Right lung (tissue), 5 donors: ENCODE data around the gene DBF4B. TPM values are rescaled to one million over a fixed set of nuclear protein-coding genes. Genes with fewer than 3 reads are reported as not detected.
A peak's percentile ranks its signal among the peaks of the same experiment; 100 is the strongest.

Experiments
- DNase-seq, 2 donors: peaks; one replicate each; pipeline ENCODE4 v3.0.0-alpha.2; 2013
- polyA plus RNA-seq, 5 donors: library from polyadenylated mRNA; unstranded; fragments of 120-200 nt; gene quantifications; one replicate each; pipeline versions ENCODE4 v1.2.1 to v1.2.3, GENCODE V29; 2013; ENCODE audit warnings: inconsistent platforms in 1 of 5, low replicate concordance in 1 of 5; ENCODE audit not compliant: insufficient read length in 5 of 5, insufficient read depth in 1 of 5

The DBF4B gene
- polyA plus RNA-seq, 5 donors: 13.1 to 20.1 (median 15.6) TPM

DNA sequence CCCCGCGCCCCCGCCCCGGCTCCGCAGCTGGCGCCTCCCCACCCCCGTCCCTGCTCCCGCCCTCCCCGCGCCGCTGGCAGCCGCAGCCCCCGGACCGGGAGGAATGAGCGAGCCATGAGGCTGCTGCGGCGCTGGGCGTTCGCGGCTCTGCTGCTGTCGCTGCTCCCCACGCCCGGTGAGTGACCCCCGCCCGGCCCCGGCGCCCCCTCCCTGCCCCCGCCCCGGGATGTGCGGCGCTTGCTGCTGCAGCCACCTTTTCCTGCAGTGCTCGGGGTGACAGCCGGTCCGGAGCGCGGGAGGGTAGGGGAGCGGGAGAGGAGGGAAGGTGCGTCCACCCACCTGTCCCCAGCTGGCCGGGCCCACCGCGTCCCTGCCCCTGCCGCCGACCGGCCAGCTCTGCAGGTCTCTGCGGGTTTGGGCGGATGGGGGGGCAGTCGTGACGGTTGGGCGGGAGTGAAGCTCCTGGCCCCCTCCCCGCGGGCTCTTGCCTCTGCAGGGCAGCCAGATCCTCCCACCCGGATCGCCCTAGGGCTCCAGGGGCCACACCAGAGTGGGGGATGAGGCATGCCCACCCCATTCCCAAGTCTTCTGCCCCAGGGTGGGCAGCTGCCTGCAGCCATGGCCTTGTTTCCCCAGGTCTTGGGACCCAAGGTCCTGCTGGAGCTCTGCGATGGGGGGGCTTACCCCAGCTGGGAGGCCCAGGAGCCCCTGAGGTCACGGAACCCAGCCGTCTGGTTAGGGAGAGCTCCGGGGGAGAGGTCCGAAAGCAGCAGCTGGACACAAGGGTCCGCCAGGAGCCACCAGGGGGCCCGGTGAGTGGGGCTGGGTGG lies 50.8 kb downstream of the DBF4B start:
- no peak for DNase-seq

DNA sequence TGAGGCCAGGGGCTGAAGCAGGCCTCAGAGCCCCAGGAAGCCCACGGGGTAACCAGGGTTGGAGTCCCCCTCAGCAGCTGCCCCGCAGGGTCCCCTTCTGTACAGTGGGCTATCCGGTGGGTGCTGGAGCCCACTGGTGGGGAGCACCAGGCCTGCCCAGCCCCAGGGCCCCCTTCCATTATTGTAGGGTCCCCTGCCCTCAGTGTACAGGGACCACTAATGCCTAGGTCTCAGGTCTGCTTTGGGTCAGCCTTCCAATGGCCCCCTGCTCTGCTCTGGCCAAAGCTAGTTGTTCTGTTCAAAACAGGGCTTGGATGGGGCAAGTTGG lies 51.4 kb downstream of the DBF4B start:
- no peak for DNase-seq

DNA sequence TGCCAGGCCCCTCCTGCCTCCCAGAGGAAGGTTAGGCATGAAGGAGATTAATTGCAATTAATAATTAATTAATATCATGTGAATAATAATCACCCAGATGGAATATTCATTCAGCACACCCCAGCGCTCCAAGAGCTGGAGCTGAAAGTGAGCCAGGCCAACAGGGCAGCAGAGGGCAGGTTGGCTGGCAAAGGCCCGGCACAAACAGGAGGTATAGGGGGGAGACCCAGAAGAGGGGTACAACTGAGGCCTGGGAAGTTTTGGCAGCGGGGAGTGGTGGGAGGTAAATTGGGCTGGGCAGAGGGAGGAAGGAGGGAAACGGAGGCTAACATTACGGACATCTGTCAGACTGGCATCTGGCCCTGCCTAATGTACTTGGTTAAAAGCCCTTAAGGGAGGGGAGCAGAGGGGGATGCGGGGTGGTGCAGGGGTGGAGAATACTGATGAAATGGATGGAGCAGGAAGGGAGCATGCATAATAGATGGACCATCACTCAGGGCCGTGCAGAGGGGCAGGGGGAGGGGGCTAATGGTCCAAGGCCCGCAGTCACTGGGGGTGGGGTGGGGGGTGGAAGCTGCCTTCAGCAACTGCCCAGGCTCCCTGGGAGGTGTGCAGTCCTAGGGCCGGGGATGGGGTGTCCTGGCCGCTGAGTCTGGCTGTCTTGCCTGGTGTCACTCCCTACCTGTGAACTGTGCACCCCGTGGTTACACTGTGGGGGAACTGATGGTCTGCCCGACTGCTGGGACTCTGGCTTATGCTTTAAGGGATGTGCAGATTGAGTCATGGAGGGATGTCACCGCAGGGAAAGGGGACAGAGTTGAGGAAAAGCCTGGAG lies 52.2 kb downstream of the DBF4B start:
- DNase-seq: no peak

DNA sequence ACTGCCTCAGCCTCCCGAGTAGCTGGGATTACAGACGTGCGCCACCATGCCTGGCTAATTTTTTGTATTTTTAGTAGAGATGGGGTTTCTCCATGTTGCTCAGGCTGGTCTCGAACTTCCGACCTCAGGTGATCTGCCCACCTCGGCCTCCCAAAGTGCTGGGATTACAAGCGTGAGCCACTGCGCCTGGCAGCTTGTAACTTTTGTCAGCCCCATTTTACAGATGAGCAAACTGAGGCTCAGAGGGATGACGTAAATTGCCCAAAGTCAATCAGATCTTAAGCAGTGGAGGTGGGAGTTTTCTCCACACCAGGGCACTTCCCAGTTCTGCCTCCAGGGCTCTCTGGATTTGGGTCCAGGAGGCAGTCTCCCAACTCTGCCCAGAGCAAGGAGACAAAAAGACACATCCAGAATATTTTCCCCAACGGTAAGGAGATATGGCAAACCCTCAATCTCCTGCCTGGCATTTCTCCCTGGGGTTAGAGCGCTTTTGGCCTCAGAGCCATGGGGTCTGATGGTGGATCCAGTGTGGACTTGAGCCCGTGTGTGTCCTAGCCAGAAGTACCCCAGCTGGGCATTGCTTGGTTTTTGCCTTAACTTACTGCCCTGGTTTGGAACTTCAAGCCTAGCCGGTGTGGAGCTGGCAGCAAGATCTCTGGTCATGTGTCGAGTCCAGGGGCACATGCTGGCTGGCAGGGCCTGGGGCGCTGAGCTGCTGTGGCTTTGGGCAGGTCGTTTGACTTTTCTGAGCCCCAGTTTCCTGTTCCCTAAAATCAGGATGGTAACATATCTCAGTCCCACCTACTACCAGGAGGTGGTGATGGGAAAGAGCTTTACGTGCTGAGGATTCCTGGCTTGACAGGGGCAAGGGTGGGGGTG lies 53.7 kb downstream of the DBF4B start:
- DNase-seq: no peak

DNA sequence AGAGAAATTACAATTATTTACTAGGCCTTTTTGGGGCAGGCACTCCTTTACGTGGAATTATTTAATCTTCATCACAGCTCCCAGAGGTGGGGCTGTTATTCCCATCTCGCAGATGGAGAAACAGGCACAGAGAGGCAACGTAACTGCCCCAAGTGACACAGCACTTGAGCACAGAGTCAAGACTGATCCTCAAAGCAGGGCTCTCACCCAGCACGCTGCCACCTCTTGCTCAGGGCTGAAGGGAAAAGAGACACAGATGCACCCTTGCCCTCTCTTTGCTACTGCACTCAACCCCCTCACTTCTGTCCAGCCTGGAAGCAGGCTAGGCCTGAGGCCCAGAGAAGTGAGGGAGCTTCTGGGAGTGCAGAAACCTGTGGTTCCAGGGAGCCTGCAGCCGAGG lies 54.7 kb downstream of the DBF4B start:
- no peak for DNase-seq

DNA sequence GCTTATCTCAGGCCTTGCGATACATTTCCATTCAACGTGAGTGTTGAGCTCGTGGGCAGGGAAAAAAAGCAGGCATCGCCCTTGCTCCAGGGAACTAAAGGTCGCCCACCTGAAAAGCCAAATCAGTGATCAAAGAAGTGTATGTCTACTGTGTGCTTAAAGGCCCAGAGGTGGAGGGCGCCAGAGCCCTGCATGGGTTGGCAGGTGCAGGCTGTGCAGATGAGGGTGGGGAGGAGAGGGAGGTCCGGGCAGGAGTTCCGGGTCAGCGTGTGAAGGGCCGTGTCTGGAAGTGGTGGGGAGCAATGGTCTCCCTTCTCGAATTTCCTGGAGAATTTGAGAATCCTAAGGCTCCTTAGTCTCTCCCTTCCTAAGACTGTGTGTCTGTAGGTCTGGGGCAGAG lies 57.5 kb downstream of the DBF4B start:
- DNase-seq: no peak

DNA sequence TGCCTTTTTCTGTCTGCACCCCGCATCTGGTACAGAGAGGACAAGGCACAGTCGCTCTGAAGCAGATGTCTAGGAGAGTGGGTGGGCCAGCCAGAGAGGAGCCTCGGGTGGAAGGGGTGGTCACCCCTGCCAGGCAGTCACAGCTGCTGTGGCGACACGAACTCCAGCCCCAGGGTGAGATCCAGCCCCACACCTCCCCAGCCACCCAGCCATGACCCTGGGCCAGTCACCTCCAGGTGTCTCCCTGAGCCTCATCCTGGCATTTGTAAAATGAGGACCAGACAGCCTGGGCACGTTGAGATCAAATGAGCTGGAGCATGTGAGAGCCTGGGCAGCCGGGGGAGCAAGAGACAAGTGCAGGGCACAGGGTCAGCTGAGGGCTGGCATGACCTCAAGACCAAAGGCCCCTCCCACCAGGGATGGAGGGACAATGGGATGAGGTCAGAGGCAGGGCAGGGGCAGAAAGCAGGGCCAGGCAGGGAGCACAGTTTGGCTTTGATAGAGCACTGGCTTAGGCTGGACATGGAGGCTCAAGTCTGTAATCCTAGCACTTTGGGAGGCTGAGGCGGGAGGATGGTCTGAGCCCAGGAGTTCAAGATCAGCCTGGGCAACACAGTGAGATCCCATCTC lies 58.1 kb downstream of the DBF4B start:
- no peak for DNase-seq

DNA sequence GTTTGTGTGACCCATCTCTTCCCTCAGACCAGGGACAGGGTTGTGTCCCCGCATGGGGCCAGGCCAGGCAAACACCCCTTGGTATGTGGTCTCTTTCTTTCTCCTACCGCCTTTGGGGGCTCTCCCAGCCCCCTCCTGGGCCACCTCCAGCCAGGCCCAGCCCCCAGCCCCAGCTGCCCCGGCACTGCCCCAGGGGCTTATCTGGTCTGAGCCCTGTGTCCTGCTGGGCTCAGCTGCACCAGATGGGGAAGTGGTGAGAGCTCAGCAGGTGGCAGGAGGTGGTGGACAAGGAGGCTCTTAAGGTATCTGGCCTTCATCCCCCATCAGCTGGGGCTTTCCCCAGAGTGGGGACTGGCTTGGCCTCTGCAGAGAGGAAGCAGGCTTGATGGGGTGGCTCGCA lies 59.0 kb downstream of the DBF4B start:
- no peak for DNase-seq

DNA sequence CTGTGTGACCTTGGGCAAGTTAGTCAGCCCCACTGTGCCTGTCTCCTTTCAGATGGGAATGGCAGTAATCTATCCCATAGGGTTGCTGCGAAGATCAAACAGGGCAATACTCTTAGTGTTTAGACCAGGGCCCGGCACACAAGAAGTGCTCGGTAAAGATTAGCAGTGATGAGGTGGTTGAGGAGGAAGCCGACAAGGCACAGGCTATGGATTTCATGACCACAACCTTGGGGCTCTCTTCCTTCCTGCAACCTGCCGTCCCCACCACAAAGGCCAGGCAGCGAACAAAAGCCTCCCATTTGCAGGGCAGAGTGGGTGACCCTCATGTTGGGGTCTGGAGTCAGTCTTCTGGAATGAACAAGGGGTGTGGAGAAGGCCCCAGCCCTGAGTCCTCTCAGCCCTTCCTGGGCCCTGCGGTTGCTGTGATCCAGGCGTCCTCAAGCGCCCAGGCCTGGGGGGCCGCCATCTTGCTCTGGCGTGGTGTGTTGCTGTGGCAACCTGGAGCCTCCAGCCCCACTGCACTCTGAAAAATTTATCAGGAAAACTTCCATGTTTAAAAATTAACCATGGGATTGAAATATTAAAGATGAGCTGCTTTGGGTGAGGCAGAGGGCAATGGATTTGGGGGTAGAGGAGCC lies 60.2 kb downstream of the DBF4B start:
- no peak for DNase-seq

DNA sequence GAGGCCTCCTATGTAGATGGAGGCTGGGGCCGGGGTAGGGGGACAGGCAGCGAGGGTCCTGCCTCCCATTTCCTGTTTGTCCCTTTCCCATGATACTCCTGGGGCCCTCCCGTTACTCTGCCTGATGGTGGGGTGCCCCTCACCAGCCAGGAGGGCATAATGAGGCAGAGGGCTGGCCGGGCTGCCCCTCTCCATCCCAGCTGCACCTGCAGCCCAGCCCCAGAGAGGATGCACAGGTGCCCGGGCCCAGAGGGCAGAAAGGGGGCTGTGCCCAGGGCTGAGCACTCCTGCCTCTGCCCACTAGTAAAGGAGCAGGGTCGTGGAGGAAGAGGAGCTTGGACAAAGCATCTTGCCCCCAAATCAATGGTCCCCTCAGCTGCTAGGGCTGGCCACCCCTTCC lies 60.8 kb downstream of the DBF4B start:
- DNase-seq: no peak

DNA sequence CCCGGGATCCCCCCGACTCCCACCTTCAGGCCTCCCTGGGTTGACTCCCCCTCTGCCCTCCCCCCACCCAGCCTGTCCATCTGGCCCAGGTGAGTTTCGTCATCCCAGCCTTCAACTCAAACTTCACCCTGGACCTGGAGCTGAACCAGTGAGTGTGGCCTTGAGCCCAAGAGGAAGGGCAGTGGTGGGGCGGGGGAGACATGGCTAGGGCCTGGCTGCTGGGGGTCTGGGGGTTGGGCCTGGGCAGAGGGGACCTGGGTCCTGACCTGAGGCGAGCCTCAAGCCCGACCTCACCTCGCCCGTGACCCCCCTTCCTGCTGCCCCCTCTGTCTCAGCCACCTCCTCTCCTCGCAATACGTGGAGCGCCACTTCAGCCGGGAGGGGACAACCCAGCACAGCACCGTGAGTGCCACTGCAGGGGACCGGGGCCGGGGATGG lies 61.2 kb downstream of the DBF4B start:
- DNase-seq: no peak

DNA sequence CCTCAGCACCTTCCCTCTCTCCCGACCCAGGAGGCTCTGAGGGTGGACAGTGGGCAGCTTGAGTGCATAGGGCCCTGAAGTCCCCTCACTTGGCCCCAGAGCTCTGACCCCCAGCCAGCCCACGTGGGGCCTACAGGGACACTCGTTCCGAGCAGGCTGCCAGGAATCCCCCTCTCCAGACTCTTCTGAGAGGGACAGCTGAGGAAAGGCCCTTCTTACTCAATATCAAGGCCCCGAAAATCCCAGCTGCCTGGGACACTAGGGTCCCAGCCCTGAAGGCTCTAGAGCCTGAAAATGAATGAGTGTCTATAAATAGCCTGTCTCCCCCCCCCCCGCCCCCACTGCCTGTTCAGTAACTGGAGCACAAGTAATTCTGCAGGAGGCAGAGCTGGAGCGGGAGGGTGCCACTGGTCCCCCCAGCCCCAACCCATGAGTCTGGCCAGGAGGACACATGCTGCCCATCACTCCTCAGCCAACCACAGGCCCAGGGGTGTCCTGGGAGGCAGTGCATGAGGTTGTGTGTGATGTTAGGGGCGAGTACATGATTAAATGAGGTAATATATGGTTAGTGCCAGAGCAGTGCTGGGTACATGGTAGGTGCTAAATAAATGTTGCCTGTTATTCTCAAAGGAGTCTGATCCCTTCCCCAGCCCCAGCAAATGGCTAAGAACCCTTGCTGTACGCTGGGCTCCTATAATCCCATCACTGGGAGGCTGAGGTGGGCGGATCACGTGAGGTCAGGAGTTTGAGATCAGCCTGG lies 61.9 kb downstream of the DBF4B start:
- no peak for DNase-seq

DNA sequence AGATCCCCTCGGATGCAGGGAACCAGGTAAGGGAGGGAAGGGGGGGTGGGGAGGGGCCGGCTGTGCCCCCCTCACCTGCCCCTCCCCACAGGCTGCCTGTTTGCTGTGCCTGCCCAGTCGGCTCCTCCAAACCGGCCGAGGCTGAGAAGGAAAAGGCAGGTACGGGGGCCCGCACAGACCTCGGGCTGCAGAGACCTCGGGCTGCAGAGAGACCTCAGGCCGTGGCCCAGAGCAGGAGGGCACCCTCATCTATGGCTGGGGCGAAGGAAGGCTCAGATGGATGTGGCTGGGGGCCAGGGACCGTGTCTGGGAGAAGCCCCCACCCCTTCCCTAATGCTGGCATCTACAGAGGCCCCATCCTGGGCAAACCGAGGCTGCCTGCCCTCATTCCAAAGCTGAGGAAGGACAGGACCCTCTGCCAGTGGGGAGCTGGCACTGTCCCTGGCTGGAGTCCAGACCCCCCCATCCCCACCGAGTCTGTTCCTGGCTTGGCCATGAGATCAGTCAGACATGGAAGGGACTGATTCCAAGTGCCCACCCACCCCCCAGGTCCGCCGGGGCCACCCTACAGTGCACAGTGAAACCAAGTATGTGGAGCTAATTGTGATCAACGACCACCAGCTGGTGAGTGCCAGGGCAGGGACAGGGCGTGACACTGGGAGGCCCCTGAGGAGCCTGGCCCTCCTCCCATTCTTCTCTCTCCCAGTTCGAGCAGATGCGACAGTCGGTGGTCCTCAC lies 64.0 kb downstream of the DBF4B start:
- DNase-seq: no peak

DNA sequence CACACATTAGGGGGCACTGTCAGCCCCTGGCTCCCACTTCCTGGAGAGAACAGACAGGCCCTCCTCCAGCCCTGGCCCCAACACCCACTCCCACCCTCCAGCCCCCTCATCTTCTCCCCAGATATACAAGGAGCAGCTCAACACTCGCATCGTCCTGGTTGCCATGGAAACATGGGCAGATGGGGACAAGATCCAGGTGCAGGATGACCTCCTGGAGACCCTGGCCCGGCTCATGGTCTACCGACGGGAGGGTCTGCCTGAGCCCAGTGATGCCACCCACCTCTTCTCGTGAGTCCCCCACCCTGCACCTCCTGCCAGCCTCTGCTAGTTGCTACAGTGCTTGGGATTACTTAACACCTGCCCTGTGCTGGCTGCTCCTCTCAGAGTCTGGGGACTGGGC lies 64.7 kb downstream of the DBF4B start:
- no peak for DNase-seq

DNA sequence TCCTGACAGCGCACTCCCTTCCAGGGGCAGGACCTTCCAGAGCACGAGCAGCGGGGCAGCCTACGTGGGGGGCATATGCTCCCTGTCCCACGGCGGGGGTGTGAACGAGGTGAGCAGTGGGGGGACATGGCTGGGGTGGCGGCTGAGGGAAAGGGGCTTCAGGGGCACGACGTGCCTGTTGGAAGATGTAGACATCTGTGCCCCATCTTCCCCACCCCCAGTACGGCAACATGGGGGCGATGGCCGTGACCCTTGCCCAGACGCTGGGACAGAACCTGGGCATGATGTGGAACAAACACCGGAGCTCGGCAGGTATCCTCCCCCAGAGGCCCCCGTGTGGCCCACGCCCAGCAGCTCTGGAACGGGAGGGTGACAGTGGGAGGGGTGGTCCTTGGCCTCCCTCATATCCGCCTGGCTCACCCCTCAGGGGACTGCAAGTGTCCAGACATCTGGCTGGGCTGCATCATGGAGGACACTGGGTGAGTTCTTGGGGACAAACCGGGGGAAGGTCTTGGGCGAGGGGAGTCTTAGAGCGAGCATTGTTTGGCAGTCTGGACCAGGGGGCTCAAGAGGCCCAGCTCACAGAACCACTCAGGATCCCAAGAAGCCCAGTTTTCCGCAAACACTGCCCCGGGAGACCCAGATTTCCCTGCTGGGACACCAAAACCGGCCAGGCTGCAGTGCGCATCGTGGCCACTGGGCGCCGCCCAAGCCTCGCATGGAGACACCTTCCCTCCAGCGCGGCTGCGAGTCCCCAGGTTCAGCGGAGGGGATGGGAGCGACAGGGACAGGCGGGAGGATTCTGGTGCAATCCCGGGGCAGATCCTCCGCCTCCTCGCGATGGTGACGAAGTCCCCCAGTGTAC lies 66.0 kb downstream of the DBF4B start:
- peak; percentile 66 to 73 for DNase-seq

DNA sequence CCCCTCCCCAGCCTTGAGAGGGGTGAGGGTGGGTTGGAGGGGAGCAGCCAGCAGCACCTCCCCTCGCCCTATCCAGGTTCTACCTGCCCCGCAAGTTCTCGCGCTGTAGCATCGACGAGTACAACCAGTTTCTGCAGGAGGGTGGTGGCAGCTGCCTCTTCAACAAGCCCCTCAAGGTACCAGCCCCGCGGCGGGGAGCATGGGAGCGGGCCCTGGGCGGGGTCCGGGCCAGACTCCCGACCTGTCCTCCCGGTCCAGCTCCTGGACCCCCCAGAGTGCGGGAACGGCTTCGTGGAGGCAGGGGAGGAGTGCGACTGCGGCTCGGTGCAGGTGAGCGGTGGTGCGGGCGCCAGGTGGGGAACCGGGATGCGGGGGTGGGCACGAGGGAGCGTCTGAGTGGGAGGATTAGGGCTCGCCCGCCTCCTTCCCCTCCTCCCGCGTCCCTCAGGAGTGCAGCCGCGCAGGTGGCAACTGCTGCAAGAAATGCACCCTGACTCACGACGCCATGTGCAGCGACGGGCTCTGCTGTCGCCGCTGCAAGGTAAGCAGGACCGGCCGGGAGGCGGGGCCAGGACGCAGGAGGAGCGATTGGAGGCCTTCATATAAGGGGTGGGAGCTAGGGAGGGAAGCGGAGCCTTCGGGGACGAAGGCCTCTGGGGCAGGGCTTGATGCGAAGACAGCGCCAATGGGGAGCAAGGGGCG lies 66.8 kb downstream of the DBF4B start:
- DNase-seq: peak; percentile 98

DNA sequence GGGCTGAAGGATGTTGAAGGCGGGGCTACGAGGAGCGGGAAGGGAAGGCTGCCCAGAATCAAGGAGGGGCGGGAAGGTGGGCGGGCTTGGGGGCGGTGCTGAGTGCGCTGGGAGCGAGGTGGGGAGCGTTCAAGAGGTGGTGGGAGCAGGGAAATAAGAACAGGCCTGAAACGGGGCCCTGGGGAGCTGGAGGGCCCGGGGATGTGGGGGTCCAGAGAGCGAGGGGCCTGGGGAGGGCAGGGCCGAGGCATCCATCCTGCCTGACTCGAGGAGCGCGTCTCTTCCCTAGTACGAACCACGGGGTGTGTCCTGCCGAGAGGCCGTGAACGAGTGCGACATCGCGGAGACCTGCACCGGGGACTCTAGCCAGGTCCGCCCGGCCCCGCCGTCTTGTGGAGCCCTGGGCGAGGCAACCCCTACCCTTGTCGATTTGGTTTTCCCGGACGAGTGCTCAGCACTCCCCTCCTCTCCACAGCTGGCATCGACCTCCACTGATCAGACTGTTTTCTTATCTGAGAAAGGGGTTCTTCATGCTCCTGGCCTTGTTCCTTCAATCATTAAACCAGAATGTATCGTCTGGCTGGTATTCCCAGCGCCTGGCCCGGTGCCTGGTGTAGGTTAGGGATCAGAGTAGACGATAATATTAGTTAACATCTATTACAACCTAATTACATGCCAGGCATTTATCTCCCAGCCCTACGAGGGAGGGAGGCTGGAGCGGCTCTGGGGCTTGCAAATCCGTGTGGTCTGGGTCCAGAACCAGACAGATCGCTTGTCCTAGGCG lies 67.6 kb downstream of the DBF4B start:
- no peak for DNase-seq
